SK-N-MC (cell line): ENCODE measurements around the gene PFN3.
A peak's percentile ranks its signal among the peaks of the same experiment; 100 is the strongest.
"Not testable (repeated sequence)": the region's sequence is repeated elsewhere in the genome, so short reads cannot be mapped to it uniquely, and the experiment has no call there.

Experiments
- DNase-seq: peaks from one replicate; pipeline ENCODE4 v3.0.0-alpha.2; 2011; ENCODE audit warnings: low read depth, low spot score
- H3K27ac ChIP-seq: fragments of 200-600 bp; sonication (generic); 2 replicates; pipeline ENCODE4 v1.5.1; 2016; ENCODE audit warnings: mixed run types
- H3K36me3 ChIP-seq: fragments of 200-600 bp; sonication (generic); 2 replicates; pipeline ENCODE4 v1.6.1; 2017; ENCODE audit warnings: antibody characterized with exemption, low read length, mixed read lengths; ENCODE audit not compliant: insufficient read depth
- H3K4me3 ChIP-seq: fragments of 200-600 bp; sonication (generic); 2 replicates; pipeline ENCODE4 v1.5.1; 2016
- H3K9ac ChIP-seq: fragments of 200-600 bp; sonication (generic); 2 replicates; pipeline ENCODE4 v1.8.0; 2017; ENCODE audit warnings: mixed run types, mixed read lengths; ENCODE audit not compliant: insufficient read length
- H3K9me3 ChIP-seq: fragments of 200-600 bp; sonication (generic); 2 replicates; pipeline ENCODE4 v1.6.1; 2017; ENCODE audit warnings: low read depth, mild to moderate bottlenecking, antibody characterized with exemption, low read length, moderate library complexity, mixed read lengths
- EZH2 ChIP-seq: fragments of 200-600 bp; sonication (generic); IDR thresholded peaks from one replicate; pipeline ENCODE4 v1.6.1; 2017; ENCODE audit warnings: antibody characterized with exemption
- FOXP2 ChIP-seq: optimal IDR thresholded peaks from 2 replicates; pipeline ENCODE3; 2011; ENCODE audit warnings: mild to moderate bottlenecking, moderate library complexity; ENCODE audit not compliant: insufficient read depth; ENCODE audit errors: extremely low read length, control extremely low read depth
- POLR2AphosphoS5 ChIP-seq: IDR thresholded peaks from 2 replicates; pipeline ENCODE4 v1.6.1; 2012; ENCODE audit warnings: mild to moderate bottlenecking, low read depth, low read length, borderline replicate concordance

PFN3 gene

DNA sequence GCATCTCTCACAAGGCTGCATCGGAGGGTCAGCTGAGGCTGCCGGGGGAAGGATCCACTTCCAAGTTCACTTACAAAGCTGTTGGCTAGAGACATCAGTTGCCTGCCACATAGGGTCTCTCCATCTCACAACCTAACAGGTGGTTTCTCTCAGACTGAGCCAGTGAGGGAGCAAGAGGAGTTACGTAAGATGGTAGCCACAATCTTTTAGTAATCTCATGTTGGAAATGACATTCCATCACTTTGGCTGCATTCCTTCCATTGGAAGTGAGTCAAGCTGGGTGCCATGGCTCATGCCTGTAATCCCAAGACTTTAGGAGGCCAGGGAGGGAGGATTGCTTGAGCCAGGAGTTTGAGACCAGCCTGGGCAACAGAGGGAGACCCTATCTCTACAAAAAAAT lies 18.6 kb upstream of the PFN3 start:
- Histone ChIP-seq H3K9me3 (no peaks in the 10 kb centered on the region), H3K36me3 (no peaks in the 10 kb centered on the region), H3K4me3 (no peak overlapping the region), H3K27ac (no peak overlapping the region), H3K9ac (no peak overlapping the region)
- TF ChIP-seq FOXP2, result no peak
- TF ChIP-seq EZH2, result no peak
- TF ChIP-seq POLR2AphosphoS5, result no peak
- DNase-seq, result no peak

DNA sequence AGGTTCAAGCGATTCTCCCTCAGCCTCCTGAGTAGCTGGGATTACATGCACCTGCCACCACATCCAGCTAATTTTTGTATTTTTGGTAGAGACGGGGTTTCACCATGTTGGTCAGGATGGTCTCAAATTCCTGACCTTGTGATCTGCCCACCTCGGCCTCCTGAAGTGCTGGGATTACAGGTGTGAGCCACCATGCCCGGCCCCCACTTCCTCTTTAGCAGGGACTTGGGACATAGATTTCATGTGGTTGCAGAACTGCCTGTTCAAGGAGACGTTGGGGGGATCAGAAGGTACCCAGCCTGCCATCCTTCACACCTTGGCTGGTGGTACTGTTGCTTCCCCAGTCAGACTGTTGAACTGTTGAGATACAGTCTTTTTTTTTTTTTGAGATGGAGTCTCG lies 16.6 kb upstream of the PFN3 start:
- H3K4me3 ChIP-seq, DNase-seq: not testable (repeated sequence)

DNA sequence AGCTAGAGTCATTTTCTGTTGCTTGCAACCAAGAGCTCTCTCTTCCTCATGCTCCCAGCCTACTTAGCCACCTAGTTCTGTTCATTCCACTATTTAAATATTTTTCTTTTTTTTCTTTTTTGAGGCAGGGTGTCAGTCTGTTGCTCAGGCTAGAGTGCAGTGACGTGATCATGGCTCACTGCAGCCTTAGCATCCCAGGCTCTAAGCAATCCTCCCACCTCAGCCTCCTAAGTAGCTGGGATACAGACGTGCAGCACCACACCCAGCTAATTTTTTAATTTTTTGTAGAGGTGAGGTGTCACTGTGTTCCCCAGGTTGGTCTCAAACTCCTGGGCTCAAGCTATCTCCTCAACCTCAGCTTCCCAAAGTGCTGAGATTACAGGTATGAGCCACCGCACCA lies 14.0 kb upstream of the PFN3 start:
- TF ChIP-seq EZH2, result no peak
- TF ChIP-seq POLR2AphosphoS5, result no peak
- TF ChIP-seq FOXP2, result no peak
- Histone ChIP-seq H3K9ac (no peak overlapping the region), H3K27ac (no peak overlapping the region), H3K9me3 (no peaks in the 10 kb centered on the region), H3K4me3 (no peak overlapping the region), H3K36me3 (no peaks in the 10 kb centered on the region)
- DNase-seq, result no peak

More for the DNA sequence above, 16.6 kb upstream of the PFN3 start:
- H3K27ac ChIP-seq, H3K9ac ChIP-seq, H3K36me3 ChIP-seq, H3K9me3 ChIP-seq: not testable (repeated sequence)

DNA sequence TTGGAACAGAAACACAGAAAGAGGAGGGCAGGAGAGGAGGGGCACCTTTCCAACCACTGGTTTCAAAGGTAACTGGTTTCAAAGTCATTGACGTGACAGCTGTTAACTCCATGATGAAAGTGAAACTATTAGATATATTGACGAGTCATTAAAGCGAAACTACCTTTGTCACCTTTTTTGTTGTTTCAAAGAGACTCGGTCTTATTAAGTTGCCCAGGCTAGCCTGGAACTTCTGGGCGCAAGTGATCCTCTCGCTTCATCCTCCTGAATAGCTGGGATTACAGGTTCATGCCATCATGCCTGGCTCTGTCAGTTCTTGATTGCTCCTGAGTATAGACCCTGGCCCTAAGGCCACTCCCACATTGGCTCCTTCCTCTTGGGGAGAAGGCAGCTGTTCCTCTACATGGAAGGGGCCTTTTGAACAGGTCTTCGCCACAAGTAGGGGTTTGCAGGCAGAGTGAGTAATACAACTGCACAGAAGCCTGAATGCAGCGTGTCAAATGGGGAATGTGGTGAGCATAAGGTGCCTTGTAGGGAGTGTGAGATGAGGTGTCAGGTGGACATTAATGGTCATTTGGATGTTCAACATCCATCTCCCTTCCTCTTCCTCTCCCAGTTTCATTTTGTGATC lies 12.3 kb upstream of the PFN3 start:
- H3K27ac ChIP-seq, result no peak overlapping the region
- TF ChIP-seq FOXP2 (no peak), POLR2AphosphoS5 (no peak), EZH2 (no peak)
- no peak overlapping the region for H3K4me3 ChIP-seq
- H3K36me3 ChIP-seq, result no peaks in the 10 kb centered on the region
- no peak for DNase-seq
- no peaks in the 10 kb centered on the region for H3K9me3 ChIP-seq
- no peak overlapping the region for H3K9ac ChIP-seq

DNA sequence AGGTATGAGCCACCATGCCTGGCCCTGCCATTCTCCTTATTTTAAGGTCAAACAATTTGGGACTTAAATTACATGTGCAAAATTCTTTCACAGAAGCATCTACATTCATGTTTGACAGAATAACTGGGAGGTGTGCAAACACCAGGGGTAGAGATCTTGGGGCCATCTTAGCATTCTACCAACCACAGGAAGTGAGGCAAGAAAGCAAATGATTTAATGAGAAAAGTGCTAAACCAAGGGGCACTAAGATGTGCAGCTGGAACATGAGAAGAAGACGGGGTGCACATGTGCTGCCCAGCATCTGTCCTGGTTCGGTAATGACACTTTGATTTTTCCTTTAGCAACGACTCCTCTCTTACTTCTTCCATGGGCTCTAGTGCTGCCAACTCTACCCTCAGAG lies 10.1 kb upstream of the PFN3 start:
- TF ChIP-seq EZH2 (no peak), POLR2AphosphoS5 (no peak), FOXP2 (no peak)
- Histone ChIP-seq H3K36me3 (no peaks in the 10 kb centered on the region), H3K27ac (no peak overlapping the region), H3K9me3 (no peaks in the 10 kb centered on the region), H3K4me3 (no peak overlapping the region), H3K9ac (no peak overlapping the region)
- DNase-seq, result no peak

DNA sequence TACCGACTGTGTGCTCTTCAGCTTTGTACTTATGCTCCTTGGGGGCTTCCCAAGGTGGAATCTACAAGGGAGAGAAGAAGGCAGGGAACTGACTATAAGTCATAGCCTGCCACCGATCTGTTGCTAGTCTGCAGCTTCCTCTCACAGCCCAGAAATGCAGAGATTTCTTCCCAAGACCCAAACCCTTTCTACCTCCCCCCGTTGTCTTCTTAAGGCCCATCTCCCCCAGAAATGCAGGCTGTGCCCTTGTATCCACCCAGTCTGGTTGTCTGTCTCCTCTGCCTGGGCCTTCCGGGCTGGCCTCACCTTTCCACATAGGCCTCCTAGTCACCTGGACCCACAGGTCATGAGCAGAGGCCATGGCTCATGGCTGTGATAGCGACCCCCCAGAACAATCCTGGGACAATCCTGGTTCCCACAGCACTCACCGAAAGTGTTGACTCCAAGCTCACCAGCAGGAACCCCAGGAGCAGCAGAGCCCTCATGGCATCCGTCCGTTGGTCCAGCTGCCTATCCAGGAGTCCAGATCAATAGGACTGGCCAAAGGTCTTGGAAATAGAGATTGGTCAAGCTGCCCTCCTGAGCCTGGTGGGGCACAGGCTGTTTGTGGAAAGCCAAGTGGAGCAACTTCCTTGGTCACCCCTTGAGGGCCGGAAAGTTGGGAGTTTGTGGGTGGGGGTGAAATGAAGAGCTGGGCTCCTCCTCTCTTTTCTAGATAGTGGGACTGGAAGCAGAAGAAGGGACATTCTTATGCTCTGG lies 8.8 kb upstream of the PFN3 start, which contains the start of gene F12:
F12 (minus strand) TSS at position 522 of the 759 bp plus-strand sequence; CDS start at position 485, 37 bp downstream.
- no peak for DNase-seq
- TF ChIP-seq FOXP2, result no peak
- no peak for TF ChIP-seq POLR2AphosphoS5
- no peak for TF ChIP-seq EZH2
- H3K9me3 ChIP-seq, result no peaks in the 10 kb centered on the region
- no peak within 1 kb of the TSS for H3K27ac ChIP-seq
- H3K36me3 ChIP-seq, result no peaks in the 10 kb centered on the region
- no peak within 1 kb of the TSS for H3K9ac ChIP-seq
- no peak within 1 kb of the TSS for H3K4me3 ChIP-seq

DNA sequence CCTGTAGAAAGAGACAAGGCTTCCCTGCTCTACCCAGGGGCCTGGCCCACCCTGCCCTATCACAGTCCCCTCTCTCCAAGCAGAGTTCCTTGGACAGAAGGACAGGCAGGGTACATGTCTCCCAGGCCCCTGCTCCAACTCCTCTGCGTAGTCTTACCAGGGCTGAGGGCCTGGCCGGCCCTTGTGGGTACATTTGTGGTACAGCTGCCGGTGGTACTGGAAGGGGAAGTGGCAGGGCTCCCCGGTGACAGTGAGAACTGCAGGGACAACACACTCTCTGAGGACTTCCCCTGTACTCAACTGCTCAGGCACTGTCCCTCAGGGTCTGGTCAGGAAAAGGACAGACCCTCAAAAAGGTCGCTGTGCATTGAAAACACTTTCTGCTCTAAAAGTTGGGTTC lies 5.3 kb upstream of the PFN3 start:
- H3K4me3 ChIP-seq, result no peak overlapping the region
- TF ChIP-seq POLR2AphosphoS5 (no peak), EZH2 (no peak), FOXP2 (no peak)
- no peak for DNase-seq
- H3K27ac ChIP-seq, result no peak overlapping the region
- no peaks in the 10 kb centered on the region for H3K9me3 ChIP-seq
- no peak overlapping the region for H3K9ac ChIP-seq
- H3K36me3 ChIP-seq, result no peaks in the 10 kb centered on the region

DNA sequence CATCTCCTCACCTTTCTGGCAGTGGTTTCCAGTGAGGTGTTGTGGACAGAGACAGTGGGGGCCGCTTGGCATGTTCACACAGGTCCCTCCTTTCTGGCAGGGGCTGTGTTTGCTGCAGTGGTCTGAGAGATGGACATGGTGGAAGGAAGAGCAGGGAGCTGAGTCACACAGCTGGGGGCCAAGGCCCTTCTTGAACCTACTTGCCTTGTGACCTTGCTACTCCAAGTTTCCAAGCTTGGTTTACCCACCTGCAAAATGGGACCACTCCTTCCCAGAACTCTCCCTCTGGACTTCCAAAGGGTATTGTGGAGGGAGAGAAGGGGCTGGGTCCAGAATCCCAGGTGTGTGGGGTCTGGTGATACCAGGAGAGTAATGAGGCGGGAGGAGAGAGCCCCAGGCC lies 4.9 kb upstream of the PFN3 start:
- H3K36me3 ChIP-seq, result no peaks in the 10 kb centered on the region
- H3K4me3 ChIP-seq, result no peak overlapping the region
- TF ChIP-seq FOXP2, result no peak
- no peak for TF ChIP-seq EZH2
- TF ChIP-seq POLR2AphosphoS5, result no peak
- no peak for DNase-seq
- H3K9ac ChIP-seq, result no peak overlapping the region
- H3K9me3 ChIP-seq, result no peaks in the 10 kb centered on the region
- no peak overlapping the region for H3K27ac ChIP-seq

DNA sequence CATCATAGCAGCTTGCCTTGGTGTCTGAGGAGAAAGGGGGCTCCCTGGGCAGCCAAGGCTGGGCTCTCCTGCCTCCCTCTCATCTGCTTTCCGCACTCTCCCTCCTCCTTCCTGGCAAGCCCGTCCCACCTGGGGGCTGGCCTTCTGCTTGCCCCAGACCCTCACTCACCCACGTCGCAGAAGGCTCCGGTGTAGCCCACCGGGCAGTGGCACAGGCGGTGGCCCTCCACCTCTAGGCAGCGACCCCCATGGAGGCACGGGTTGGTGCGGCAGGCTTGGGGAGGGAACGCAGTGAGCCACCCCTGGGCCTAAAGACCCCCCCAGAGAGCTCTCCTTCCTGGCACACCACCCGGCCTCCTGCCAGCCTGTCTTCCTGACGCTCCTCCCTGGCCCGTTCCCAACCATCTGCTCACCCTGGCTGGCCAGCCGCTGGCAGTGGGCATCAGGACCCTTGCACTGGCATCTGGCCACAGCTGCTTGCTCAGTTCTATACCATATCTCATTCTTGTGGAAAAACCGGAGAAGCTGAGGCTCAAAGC lies 4.2 kb upstream of the PFN3 start:
- DNase-seq, result no peak
- Histone ChIP-seq H3K27ac (no peak overlapping the region), H3K9ac (no peak overlapping the region), H3K9me3 (no peaks in the 10 kb centered on the region), H3K36me3 (no peaks in the 10 kb centered on the region), H3K4me3 (peak overlapping the region; percentile 78)
- no peak for TF ChIP-seq FOXP2
- TF ChIP-seq EZH2, result no peak
- TF ChIP-seq POLR2AphosphoS5, result no peak
